Panc1 (cell line): ENCODE data around the gene SPRR3. TPM values are rescaled to one million over a fixed set of nuclear protein-coding genes. Genes with fewer than 3 reads are reported as not detected.

Experiments used
- ATAC-seq: fragments of 200-7000 bp; cut with Tn5 transposase; 2 replicates; pipeline ENCODE4 v1.9.1; 2020; ENCODE audit warnings: mild to moderate bottlenecking, moderate library complexity
- BruUV-seq: library from RNA; stranded (reverse); fragments of 400-500 nt; replicated peaks from 2 replicates; lab custom pipeline; 2021; lab: Mats Ljungman, UMichigan
- CTCF ChIA-PET: fragments of 300-600 bp; sonication (Branson Sonifier 250); formaldehyde crosslinking; loops from one replicate; lab custom pipeline; 2022; ENCODE audit warnings: antibody characterized with exemption; lab: Charles Lee
- POLR2A ChIA-PET: fragments of 300-600 bp; sonication (Branson Sonifier 250); formaldehyde crosslinking; loops from one replicate; lab custom pipeline; 2022; ENCODE audit warnings: antibody characterized with exemption; lab: Charles Lee
- DNase-seq: peaks from one replicate; pipeline ENCODE4 v3.0.0-alpha.2; 2010; ENCODE audit warnings: low read depth, low spot score
- H3K27ac ChIP-seq: 2 replicates; pipeline ENCODE4 v1.5.1; 2011; ENCODE audit warnings: mild to moderate bottlenecking, low read length, inconsistent platforms
- H3K27me3 ChIP-seq: fragments of 200-500 bp; sonication (Bioruptor generic); 2 replicates; pipeline ENCODE4 v1.6.0; 2014; ENCODE audit warnings: low read length, inconsistent platforms; ENCODE audit not compliant: control insufficient read depth, insufficient read depth
- H3K36me3 ChIP-seq: fragments of 200-500 bp; sonication (Bioruptor generic); 2 replicates; pipeline ENCODE4 v1.5.1; 2014; ENCODE audit warnings: inconsistent platforms, mild to moderate bottlenecking, low read length, moderate library complexity; ENCODE audit not compliant: control insufficient read depth, insufficient read depth
- H3K4me1 ChIP-seq: 2 replicates; pipeline ENCODE4 v1.5.1; 2011; ENCODE audit warnings: inconsistent platforms, mild to moderate bottlenecking, low read length, moderate library complexity; ENCODE audit not compliant: control insufficient read depth, insufficient read depth
- H3K4me3 ChIP-seq, 2 experiments: 2 replicates each; pipeline ENCODE4 v1.5.1; 2011 to 2012; ENCODE audit warnings: low read depth in 2 of 2, low read length in 2 of 2, mild to moderate bottlenecking in 2 of 2, inconsistent platforms in 1 of 2, moderate library complexity in 1 of 2
- H3K9me3 ChIP-seq: fragments of 200-500 bp; sonication (Bioruptor generic); 2 replicates; pipeline ENCODE4 v1.5.1; 2014; ENCODE audit warnings: low read depth, mild to moderate bottlenecking, inconsistent platforms, low read length, moderate library complexity; ENCODE audit not compliant: control insufficient read depth, insufficient read depth
- POLR2AphosphoS5 ChIP-seq: IDR thresholded peaks from 2 replicates; pipeline ENCODE4 v1.6.1; 2012; ENCODE audit warnings: mild to moderate bottlenecking, low read depth, low read length, moderate library complexity
- SIN3A ChIP-seq: IDR thresholded peaks from 2 replicates; pipeline ENCODE4 v1.6.1; 2012; ENCODE audit warnings: low read depth, mild to moderate bottlenecking, low read length, moderate library complexity, borderline replicate concordance; ENCODE audit not compliant: insufficient read depth
- TCF7L2 ChIP-seq: IDR thresholded peaks from 2 replicates; pipeline ENCODE4 v1.6.1; 2011; ENCODE audit warnings: mild to moderate bottlenecking, low read depth, low read length, inconsistent platforms
- in situ Hi-C: cut with HindIII; loops from 2 replicates; pipeline ENCODE4 v1.10.0; 2016; ENCODE audit warnings: low sequenced_read_pairs, low pct_unique_long_range_greater_than_20kb
- intact Hi-C: fragments of 100-400 bp; cut with micrococcal nuclease; formaldehyde crosslinking; loops from one replicate; pipeline ENCODE4 v1.10.0; 2022; ENCODE audit not compliant: unreplicated experiment
- total RNA-seq: library from RNA; stranded (reverse); gene quantifications from one replicate; pipeline ENCODE4 v1.2.1, GENCODE V29; 2021; ENCODE audit not compliant: unreplicated experiment
- TF ChIP-seq, protein P1 (sequence below), 2 experiments: IDR thresholded peaks; 2 replicates each; pipeline ENCODE4 v1.6.1; 2011 to 2012; ENCODE audit warnings: low read depth in 2 of 2, control low read depth in 1 of 2, low read length in 1 of 2, mild to moderate bottlenecking in 1 of 2, moderate library complexity in 1 of 2; ENCODE audit not compliant: insufficient read depth in 1 of 2
- TF ChIP-seq, protein P2 (sequence below): fragments of 450-650 bp; IDR thresholded peaks from 2 replicates; pipeline ENCODE4 v1.5.1; 2017; ENCODE audit warnings: mild to moderate bottlenecking

The SPRR3 gene
- total RNA-seq, 1 experiment from 2014 or later = not detected

DNA sequence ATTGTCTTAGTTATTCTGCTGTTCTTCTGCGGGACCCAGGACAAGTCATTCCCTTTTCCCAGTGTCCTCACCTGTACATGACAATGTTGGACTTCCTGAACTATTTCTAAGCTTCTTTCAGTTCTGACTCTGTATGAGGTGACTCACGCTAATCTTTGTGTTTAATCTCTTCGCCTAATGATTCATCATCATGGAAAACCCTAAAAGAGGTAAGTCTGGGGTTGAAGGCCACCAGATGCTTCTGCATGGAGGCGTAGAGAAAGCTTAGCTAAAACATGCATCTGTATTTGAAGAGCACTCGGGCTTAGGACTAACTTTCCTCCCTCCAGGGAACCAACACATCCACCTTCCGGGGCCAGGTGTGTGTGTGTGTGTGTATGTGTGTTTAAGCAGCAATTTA is 47.1 kb upstream of the SPRR3 start:
- TF ChIP-seq, protein P1, sequence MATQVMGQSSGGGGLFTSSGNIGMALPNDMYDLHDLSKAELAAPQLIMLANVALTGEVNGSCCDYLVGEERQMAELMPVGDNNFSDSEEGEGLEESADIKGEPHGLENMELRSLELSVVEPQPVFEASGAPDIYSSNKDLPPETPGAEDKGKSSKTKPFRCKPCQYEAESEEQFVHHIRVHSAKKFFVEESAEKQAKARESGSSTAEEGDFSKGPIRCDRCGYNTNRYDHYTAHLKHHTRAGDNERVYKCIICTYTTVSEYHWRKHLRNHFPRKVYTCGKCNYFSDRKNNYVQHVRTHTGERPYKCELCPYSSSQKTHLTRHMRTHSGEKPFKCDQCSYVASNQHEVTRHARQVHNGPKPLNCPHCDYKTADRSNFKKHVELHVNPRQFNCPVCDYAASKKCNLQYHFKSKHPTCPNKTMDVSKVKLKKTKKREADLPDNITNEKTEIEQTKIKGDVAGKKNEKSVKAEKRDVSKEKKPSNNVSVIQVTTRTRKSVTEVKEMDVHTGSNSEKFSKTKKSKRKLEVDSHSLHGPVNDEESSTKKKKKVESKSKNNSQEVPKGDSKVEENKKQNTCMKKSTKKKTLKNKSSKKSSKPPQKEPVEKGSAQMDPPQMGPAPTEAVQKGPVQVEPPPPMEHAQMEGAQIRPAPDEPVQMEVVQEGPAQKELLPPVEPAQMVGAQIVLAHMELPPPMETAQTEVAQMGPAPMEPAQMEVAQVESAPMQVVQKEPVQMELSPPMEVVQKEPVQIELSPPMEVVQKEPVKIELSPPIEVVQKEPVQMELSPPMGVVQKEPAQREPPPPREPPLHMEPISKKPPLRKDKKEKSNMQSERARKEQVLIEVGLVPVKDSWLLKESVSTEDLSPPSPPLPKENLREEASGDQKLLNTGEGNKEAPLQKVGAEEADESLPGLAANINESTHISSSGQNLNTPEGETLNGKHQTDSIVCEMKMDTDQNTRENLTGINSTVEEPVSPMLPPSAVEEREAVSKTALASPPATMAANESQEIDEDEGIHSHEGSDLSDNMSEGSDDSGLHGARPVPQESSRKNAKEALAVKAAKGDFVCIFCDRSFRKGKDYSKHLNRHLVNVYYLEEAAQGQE (IDR thresholded peaks at IDR 0.05; ENCODE audit: insufficient read depth in 1 of 2, low read depth in 2 of 2, low read length in 1 of 2) = no peak
- TF ChIP-seq TCF7L2 (no peak), POLR2AphosphoS5 (no peak), SIN3A (no peak)
- TF ChIP-seq, protein P2, sequence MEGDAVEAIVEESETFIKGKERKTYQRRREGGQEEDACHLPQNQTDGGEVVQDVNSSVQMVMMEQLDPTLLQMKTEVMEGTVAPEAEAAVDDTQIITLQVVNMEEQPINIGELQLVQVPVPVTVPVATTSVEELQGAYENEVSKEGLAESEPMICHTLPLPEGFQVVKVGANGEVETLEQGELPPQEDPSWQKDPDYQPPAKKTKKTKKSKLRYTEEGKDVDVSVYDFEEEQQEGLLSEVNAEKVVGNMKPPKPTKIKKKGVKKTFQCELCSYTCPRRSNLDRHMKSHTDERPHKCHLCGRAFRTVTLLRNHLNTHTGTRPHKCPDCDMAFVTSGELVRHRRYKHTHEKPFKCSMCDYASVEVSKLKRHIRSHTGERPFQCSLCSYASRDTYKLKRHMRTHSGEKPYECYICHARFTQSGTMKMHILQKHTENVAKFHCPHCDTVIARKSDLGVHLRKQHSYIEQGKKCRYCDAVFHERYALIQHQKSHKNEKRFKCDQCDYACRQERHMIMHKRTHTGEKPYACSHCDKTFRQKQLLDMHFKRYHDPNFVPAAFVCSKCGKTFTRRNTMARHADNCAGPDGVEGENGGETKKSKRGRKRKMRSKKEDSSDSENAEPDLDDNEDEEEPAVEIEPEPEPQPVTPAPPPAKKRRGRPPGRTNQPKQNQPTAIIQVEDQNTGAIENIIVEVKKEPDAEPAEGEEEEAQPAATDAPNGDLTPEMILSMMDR = no peak
- ChIA-PET CTCF (no interaction called here), POLR2A (no interaction called here)
- BruUV-seq = no TSS peak
- Histone ChIP-seq H3K27me3 (peaks cover 2% of the 10 kb centered on the region), H3K36me3 (no peaks in the 10 kb centered on the region), H3K27ac (no peak overlapping the region), H3K4me1 (no peaks in the 10 kb centered on the region), H3K4me3 (no peak overlapping the region), H3K9me3 (no peaks in the 10 kb centered on the region)
- intact Hi-C loops = no loop called here
- in situ Hi-C loops = no loop called here
- DNase-seq = no peak
- ATAC-seq = no peak

DNA sequence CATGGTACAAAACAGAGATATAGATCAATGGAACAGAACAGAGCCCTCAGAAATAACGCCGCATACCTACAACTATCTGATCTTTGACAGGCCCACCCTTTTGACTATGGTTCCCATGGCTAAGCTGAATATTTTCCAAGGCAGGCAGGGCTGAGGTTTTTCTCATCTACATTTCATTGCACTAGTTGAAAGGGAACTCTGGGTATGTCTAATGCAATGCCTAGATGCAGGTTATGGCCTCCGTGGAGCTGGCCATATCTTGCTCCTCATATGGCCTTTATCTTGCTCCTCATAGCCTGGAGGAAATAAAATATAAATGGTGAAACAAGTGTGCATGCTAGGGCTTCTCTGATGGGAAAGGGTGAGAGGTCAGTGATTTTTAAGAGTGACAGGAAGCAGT is 44.0 kb upstream of the SPRR3 start:
- ChIA-PET POLR2A (no interaction called here), CTCF (no interaction called here)
- TF ChIP-seq TCF7L2 (no peak), POLR2AphosphoS5 (no peak), SIN3A (no peak)
- TF ChIP-seq, protein P1 (IDR thresholded peaks at IDR 0.05; ENCODE audit: insufficient read depth in 1 of 2, low read depth in 2 of 2, low read length in 1 of 2) = no peak
- TF ChIP-seq, protein P2 = no peak
- H3K9me3 ChIP-seq = no peaks in the 10 kb centered on the region
- no peak for ATAC-seq
- H3K4me3 ChIP-seq = no peak overlapping the region
- DNase-seq = no peak
- intact Hi-C loops (no loop called here), in situ Hi-C loops (no loop called here)
- H3K27me3 ChIP-seq = no peaks in the 10 kb centered on the region; the same call in 1 of the 2 replicates
- no peaks in the 10 kb centered on the region for H3K4me1 ChIP-seq
- no peaks in the 10 kb centered on the region for H3K36me3 ChIP-seq
- no peak overlapping the region for H3K27ac ChIP-seq
- no TSS peak for BruUV-seq
